Measurements from ENCODE around the gene PIK3IP1.
"Not testable (repeated sequence)": the region's sequence is repeated elsewhere in the genome, so short reads cannot be mapped to it uniquely, and the experiment has no call there.

PIK3IP1 gene

GRCh38 chr22:31292236-31292989, at the start of gene PIK3IP1:
TSS of gene PIK3IP1 (minus strand) at chr22:31292488. CDS start at chr22:31292344, 144 bp downstream.
- peak; percentile 83 to 98 (median 91) for DNase-seq
- intact Hi-C loops (cut with DNase I), result loop anchor here (5.0 kb wide), 1 partner anchor 325 kb away; the partner anchor contains the start of genes MORC2 and TUG1

- intact Hi-C loops (cut with DNase I), result loop anchor here (10.0 kb wide), 3 partner anchors 153 to 413 kb away; partner anchors contain the start of genes DEPDC5, PRR14L and SFI1
These were observed 49.2 kb upstream of the PIK3IP1 start for GRCh38 chr22:31341386-31342088.

GRCh38 chr22:31340765-31341247, 48.5 kb upstream of the PIK3IP1 start:
- no peak for DNase-seq
- intact Hi-C loops (cut with DNase I), result loop anchor here (10.0 kb wide), 3 partner anchors 154 to 414 kb away; partner anchors contain the start of genes DEPDC5, PRR14L and SFI1

More at GRCh38 chr22:31341386-31342088, 49.2 kb upstream of the PIK3IP1 start:
- no peak for DNase-seq

GRCh38 chr22:31340360-31340759, 48.1 kb upstream of the PIK3IP1 start:
- DNase-seq, result peak in 1 of 10 donors; percentile 50
- intact Hi-C loops (cut with DNase I), result loop anchor here (10.0 kb wide), 3 partner anchors 154 to 414 kb away; partner anchors contain the start of genes DEPDC5, PRR14L and SFI1

- DNase-seq, result peak in 1 of 10 donors; percentile 62
- intact Hi-C loops (cut with DNase I), result no loop called here
These were observed 47.0 kb upstream of the PIK3IP1 start for GRCh38 chr22:31339148-31339832.

- peak in 1 of 10 donors; percentile 45 for DNase-seq
- intact Hi-C loops (cut with DNase I), result no loop called here
These were observed 44.9 kb upstream of the PIK3IP1 start for GRCh38 chr22:31337178-31337577.

GRCh38 chr22:31334329-31334728, 42.0 kb upstream of the PIK3IP1 start:
- DNase-seq, result peak in 1 of 10 donors; percentile 25
- intact Hi-C loops (cut with DNase I), result no loop called here

GRCh38 chr22:31333641-31334040, 41.4 kb upstream of the PIK3IP1 start:
- intact Hi-C loops (cut with DNase I), result no loop called here
- peak in 1 of 10 donors; percentile 53 for DNase-seq

- no peak for DNase-seq
- intact Hi-C loops (cut with DNase I), result no loop called here
These were observed 40.6 kb upstream of the PIK3IP1 start for GRCh38 chr22:31332886-31333285.

- intact Hi-C loops (cut with DNase I), result no loop called here
- peak in 6 of 10 donors; percentile 42 to 90 (median 66) for DNase-seq
These were observed 39.7 kb upstream of the PIK3IP1 start for GRCh38 chr22:31332010-31332409.

GRCh38 chr22:31329453-31330215, 37.3 kb upstream of the PIK3IP1 start:
- intact Hi-C loops (cut with DNase I), result no loop called here

GRCh38 chr22:31329029-31329428, 36.7 kb upstream of the PIK3IP1 start:
- intact Hi-C loops (cut with DNase I), result no loop called here
- DNase-seq, result peak in 1 of 10 donors; percentile 55

More at GRCh38 chr22:31329453-31330215, 37.3 kb upstream of the PIK3IP1 start:
- DNase-seq, result peak in 1 of 10 donors; percentile 9

- intact Hi-C loops (cut with DNase I), result no loop called here
- peak in 1 of 10 donors; percentile 70 for DNase-seq
These were observed 36.3 kb upstream of the PIK3IP1 start for GRCh38 chr22:31328544-31328960.

- intact Hi-C loops (cut with DNase I), result no loop called here
- DNase-seq, result no peak
These were observed 35.7 kb upstream of the PIK3IP1 start for GRCh38 chr22:31327806-31328543.

- intact Hi-C loops (cut with DNase I), result no loop called here
These were observed 34.6 kb upstream of the PIK3IP1 start for GRCh38 chr22:31326877-31327276.

GRCh38 chr22:31323578-31324550, 31.6 kb upstream of the PIK3IP1 start:
- no peak for DNase-seq
- intact Hi-C loops (cut with DNase I), result no loop called here

More at GRCh38 chr22:31326877-31327276, 34.6 kb upstream of the PIK3IP1 start:
- DNase-seq, result peak in 1 of 10 donors; percentile 31

GRCh38 chr22:31321421-31321820, 29.1 kb upstream of the PIK3IP1 start:
- intact Hi-C loops (cut with DNase I), result no loop called here
- peak in 2 of 10 donors; percentile 59 to 85 for DNase-seq

GRCh38 chr22:31314220-31314619, 21.9 kb upstream of the PIK3IP1 start:
- DNase-seq; intact Hi-C loops (cut with DNase I): not testable (repeated sequence)
